Fibroblast of peridontal ligament (primary cell): ENCODE measurements around the gene PLEKHG2.
"Not testable (repeated sequence)": the region's sequence is repeated elsewhere in the genome, so short reads cannot be mapped to it uniquely, and the experiment has no call there.

Experiments
- DNase-seq: peaks from one replicate; pipeline ENCODE4 v3.0.0-alpha.2; 2010; ENCODE audit errors: extremely low read depth

PLEKHG2 gene, protein sequence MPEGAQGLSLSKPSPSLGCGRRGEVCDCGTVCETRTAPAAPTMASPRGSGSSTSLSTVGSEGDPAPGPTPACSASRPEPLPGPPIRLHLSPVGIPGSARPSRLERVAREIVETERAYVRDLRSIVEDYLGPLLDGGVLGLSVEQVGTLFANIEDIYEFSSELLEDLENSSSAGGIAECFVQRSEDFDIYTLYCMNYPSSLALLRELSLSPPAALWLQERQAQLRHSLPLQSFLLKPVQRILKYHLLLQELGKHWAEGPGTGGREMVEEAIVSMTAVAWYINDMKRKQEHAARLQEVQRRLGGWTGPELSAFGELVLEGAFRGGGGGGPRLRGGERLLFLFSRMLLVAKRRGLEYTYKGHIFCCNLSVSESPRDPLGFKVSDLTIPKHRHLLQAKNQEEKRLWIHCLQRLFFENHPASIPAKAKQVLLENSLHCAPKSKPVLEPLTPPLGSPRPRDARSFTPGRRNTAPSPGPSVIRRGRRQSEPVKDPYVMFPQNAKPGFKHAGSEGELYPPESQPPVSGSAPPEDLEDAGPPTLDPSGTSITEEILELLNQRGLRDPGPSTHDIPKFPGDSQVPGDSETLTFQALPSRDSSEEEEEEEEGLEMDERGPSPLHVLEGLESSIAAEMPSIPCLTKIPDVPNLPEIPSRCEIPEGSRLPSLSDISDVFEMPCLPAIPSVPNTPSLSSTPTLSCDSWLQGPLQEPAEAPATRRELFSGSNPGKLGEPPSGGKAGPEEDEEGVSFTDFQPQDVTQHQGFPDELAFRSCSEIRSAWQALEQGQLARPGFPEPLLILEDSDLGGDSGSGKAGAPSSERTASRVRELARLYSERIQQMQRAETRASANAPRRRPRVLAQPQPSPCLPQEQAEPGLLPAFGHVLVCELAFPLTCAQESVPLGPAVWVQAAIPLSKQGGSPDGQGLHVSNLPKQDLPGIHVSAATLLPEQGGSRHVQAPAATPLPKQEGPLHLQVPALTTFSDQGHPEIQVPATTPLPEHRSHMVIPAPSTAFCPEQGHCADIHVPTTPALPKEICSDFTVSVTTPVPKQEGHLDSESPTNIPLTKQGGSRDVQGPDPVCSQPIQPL (N-terminal part only)

GRCh38 chr19:39412100-39412866, at the start of gene PLEKHG2:
PLEKHG2 (plus strand) TSS chr19:39412669; CDS start chr19:39414087, 1,418 bp downstream.
- DNase-seq, result peak; percentile 100

GRCh38 chr19:39362682-39363657, 49.5 kb upstream of the PLEKHG2 start:
- peak; percentile 49 for DNase-seq

- DNase-seq, result peak; percentile 80
Measured at GRCh38 chr19:39363901-39364457, 48.5 kb upstream of the PLEKHG2 start.

DNA sequence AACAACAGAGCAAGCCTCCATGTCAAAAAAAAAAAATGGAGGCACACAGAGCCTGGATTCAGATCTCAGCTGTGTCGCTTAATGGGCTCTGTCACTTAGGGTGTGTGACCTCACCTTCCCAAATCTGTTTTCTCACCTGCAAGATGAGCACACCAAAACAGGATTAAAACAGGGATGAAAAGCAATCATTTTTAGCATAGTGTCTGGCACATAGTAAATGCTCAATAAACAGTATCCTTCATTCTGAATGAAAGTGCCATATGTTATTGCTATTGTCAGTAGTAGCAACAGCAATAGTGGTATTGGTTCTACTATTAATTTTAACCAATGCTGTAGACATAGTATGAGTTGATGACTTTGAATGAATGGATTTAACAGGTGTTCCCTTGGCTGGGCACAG, 46.9 kb upstream of the PLEKHG2 start:
- no peak for DNase-seq

- DNase-seq, result no peak
Measured at GRCh38 chr19:39369200-39369599, 43.3 kb upstream of the PLEKHG2 start.

GRCh38 chr19:39370735-39371134, 41.7 kb upstream of the PLEKHG2 start:
- no peak for DNase-seq

DNA sequence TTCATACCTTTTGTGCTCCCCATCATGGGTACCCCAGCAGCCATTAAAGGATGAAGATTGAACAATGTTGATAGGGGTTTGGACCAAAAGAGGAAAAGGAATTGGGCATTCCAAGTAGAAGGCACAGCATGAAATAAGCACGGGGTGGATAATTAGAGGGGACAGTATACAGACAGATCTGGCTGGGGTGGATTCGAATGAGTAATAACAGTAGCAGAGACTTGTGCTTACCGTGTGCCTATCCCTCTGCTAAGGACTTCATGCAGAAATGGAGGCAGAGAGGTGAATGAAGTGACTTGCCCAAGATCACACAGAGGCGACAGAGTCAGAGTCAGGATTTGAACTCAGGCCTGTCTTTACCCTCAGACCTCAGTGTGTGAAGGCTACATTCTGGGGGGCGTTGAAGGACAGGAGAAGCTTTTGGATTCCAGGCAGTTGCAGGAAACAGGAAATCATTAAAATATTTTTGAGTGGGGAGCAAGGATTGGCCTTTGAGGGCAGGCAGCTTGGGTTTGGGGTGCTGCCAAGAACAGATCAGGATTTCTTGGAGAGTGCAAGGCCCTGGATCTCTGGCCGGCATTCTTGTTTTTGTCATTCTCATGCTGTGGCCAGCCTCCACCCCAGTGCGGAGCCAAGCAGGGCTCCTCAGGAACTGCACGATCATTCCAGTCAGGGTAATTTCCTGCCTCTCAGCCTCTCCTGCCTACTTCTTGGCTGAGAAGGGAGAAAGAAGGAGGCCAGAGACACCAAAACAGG, 40.2 kb upstream of the PLEKHG2 start:
- DNase-seq, result peak; percentile 98

DNA sequence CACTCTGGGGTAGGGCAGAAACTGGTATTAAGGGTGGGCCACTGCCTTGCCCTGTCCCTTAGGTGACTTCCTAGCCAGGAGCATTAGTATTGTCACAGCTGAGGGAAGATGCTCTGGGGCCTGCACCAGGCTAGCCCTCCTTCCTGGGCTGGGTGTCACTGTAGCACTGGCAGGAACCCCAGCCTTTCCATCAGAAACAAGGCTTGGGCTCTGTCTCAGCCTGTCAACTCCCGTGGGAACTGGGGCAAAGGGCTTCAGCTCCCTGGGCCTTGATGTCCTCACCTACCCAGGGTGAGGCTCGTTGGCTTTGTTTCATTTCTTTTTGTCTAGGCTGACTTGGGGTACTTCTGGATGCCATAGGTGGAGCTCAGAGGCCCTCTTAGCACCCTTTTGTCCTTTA, 39.5 kb upstream of the PLEKHG2 start:
- DNase-seq, result no peak

DNA sequence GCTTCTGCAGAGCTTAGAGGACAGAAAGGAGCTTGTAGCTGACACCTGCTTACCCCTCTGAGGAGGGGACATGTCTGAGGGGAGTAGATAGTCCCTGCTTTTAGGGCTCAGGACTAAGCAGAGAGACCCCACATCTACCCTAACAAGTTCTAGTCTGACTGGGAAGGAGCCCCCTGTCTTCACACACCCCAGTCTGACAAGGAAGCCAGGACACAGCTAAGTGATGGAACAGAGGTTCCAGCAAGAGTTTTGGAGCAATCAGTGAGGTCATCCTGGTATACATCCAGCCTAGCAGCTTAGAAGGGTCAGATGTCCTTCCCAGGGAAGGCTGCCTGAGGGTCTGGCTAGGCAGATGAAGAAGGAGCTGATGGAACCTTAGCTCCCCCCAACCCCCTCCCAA, 36.5 kb upstream of the PLEKHG2 start:
- no peak for DNase-seq

DNA sequence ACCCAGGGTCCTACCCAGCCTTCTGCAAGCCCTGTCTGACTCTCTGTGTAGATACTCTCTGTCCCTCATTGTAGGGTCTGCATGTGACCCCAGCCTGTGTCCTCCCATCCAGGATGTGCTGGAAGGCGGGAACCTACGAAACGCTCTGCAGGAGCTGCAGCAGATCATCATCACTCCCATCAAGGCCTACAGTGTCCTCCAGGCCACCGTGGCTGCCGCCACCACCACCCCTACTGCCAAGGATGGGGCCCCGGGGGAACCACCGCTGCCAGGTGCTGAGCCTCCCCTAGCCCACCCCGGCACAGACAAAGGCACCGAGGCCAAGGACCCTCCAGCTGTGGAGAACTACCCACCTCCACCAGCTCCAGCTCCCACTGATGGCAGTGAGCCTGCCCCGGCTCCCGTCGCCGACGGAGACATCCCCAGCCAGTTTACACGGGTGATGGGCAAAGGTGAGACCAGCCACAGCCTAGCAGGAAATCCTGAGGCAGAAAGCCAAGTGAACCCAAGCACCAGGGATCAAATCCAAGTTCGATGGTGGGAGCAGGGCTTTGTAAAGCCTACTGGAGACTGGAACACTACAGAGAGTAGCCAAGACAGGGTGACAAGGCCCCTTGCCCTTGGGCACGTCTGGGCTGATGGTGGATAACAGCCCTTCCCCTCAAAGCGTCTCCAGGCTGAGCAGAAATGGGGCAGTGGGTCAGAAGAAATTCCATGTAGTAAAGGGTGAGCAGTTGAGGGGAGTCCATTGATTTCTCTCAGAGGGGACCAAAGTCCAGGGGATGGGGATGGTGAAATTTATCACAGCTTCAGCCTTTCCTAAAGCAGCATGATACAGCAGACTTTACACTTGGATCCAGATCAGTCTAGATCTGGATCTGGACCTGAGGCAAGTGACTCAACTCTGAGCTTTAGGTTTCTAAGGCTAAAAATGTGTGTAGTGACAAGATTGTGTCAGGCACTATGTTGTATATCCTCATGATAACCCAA, 34.8 kb upstream of the PLEKHG2 start:
- no peak for DNase-seq

GRCh38 chr19:39379366-39379765, 33.1 kb upstream of the PLEKHG2 start:
- DNase-seq, result not testable (repeated sequence)

- DNase-seq, result no peak
Measured at GRCh38 chr19:39379865-39380396, 32.5 kb upstream of the PLEKHG2 start.

- no peak for DNase-seq
Measured at GRCh38 chr19:39380521-39381502, 31.7 kb upstream of the PLEKHG2 start.

DNA sequence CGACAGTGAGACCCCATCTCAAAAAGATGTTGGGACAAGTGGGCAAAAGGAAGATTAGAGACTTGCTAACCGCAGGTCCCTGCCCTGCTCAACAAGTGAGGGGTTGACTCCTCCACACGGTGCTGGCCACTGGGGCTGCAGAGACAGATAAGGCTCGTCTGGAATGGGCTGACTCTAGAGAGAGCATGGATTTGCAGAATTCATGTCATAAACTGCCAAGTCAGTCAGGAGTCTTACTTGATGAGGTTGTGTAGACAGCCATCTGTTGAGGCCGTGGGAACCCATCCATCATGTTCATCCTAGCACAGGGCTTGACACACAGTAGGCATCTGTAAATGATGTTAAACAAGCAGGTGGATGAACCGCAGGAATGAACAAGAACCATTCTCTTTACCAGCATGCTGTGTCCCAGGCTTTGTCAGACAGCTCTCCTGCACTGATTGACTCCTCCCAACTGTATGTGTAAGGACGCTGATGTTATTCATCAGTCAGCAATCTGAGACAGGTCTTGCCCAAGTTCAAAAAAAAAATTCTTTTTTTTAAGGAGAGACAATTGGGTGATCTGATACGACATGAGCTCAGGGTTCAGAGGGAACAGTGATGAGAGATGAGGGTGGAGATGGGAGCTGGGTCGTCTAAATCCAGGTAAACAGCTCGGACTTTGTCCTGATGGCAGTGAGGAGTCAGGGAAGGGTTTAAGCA, 30.4 kb upstream of the PLEKHG2 start:
- no peak for DNase-seq

- no peak for DNase-seq
Measured at GRCh38 chr19:39382991-39383828, 29.3 kb upstream of the PLEKHG2 start.
